Measurements from ENCODE around the gene C6orf62.
"Not testable (repeated sequence)": the region's sequence is repeated elsewhere in the genome, so short reads cannot be mapped to it uniquely, and the experiment has no call there.

The C6orf62 gene

DNA sequence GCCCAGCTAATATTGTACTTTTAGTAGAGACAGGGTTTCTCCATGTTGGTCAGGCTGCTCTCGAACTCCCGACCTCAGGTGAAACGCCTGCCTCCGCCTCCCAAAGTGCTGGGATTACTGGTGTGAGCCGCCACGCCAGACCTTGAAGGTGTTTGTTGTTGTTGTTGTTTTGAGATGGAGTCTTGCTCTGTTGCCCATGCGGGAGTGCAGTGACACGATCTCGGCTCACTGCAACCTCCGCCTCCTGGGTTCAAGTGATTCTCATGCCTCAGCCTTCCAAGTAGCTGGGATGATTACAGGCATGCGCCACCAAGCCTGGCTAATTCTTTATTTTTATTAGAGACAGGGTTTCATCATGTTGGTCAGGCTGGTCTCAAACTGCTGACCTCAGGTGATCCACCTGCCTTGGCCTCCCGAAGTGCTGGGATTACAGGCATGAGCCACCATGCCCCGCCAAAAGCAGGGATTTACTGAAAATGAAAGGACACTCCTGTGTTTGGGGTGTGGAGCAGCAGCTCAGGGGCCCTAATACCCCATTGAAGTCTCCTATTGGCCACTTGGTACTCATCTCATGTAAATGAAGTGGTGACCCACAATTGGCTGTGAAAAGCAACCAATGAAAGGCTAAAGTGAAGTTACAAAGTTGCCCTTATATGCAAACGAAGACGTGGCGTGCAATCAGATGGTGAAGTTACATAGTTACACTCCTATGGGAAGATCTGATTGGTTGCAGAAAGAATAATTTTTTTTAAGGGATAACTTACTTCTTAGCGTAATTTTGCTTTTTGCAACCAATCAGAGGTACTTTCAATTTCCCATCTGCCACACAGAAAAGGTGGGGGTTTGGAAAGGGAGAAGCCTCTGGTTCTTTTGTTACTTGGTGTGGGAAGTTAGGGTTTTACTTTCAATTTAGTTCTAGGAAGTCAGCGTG is 50.6 kb downstream of the C6orf62 start:
- WGBS (ENCODE audit: insufficient coverage, insufficient read length) = no CpG with 5 or more reads among the region's 18 CpGs
- not testable (repeated sequence) for H3K27ac ChIP-seq (ENCODE audit: low read length)

DNA sequence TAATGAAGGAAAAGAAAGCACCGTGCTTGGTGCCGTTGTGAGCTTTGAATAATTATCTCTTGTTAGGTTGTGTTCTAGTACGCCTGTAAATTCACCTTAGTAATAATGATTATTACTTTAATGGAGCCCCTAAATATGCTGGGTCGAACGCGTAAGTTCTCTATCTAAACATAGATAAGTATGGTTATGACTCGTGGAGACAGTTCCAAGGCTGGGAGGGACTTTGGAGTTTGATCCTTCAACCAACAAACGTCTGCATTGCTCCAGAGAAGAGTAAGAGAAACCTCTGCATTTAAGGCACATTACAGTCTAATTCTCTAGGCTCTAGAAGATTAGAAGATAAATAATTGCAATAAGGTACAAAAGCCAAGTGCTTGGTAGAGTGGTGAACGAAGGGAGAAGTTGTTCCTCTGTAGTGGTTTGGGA is 51.6 kb downstream of the C6orf62 start:
- no peaks in the 10 kb centered on the region for H3K4me1 ChIP-seq (ENCODE audit: control insufficient read depth, insufficient read depth, low read length)
- peaks cover 2% of the 10 kb centered on the region; the same call in 1 of the 2 replicates for H3K36me3 ChIP-seq (ENCODE audit: control insufficient read depth, insufficient read depth, low read length)
- H3K27ac ChIP-seq (ENCODE audit: low read length) = no peak overlapping the region
- H3K4me3 ChIP-seq (ENCODE audit: low read length) = peak overlapping the region; percentile 57; the same call in 1 of the 2 replicates
- H3K27me3 ChIP-seq (ENCODE audit: control insufficient read depth, insufficient read depth, low read length) = no peaks in the 10 kb centered on the region
- WGBS (ENCODE audit: insufficient coverage, insufficient read length) = no CpG with 5 or more reads among the region's 9 CpGs
- DNase-seq (ENCODE audit: low read depth, low spot score) = no peak
- no peaks in the 10 kb centered on the region; the same call in 1 of the 2 replicates for H3K9me3 ChIP-seq (ENCODE audit: control insufficient read depth, insufficient read depth, low read length)

More for the DNA sequence above, 50.6 kb downstream of the C6orf62 start:
- not testable (repeated sequence) for H3K9me3 ChIP-seq (ENCODE audit: control insufficient read depth, insufficient read depth, low read length); H3K36me3 ChIP-seq (ENCODE audit: control insufficient read depth, insufficient read depth, low read length); H3K4me1 ChIP-seq (ENCODE audit: control insufficient read depth, insufficient read depth, low read length); H3K27me3 ChIP-seq (ENCODE audit: control insufficient read depth, insufficient read depth, low read length); H3K4me3 ChIP-seq (ENCODE audit: low read length); DNase-seq (ENCODE audit: low read depth, low spot score)

GRCh38 chr6:24666641-24667377 is 52.1 kb downstream of the C6orf62 start, which contains the start of the genes ACOT13 and TDP2:
Gene ACOT13 (plus strand): TSS chr6:24667077. CDS start chr6:24667264, 187 bp downstream.
Gene TDP2 (minus strand): TSS chr6:24666899. CDS start chr6:24666862, 37 bp downstream.
- no CpG with 5 or more reads among the region's 62 CpGs for WGBS (ENCODE audit: insufficient coverage, insufficient read length)

DNA sequence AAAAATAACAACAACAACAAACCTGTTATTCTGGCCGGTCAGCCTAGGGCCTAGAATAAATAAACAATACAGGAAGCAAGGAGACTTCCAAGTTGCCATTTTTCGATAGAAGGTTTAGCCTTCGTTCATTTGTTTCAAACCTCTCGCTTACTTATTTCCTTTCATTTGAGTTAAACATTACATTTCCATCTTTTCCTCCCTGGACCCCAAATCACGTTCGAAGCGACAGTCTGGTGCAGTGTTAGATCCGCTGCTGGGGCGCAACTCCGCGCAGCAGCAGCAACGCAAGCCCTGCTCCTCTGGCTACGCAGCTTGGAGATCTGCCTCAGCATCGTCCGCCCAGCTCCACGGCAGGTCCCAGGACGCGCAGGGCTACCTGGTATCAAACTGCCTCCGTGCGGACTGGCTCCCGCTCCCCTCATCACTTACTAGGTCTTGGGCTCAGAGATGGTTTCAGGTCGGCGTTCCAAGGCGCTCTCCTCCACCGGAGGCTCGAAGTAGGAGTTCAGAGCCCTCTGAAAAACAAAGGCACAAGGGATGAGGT is 52.8 kb downstream of the C6orf62 start:
- Histone ChIP-seq H3K4me1 (ENCODE audit: control insufficient read depth, insufficient read depth, low read length) (no peaks in the 10 kb centered on the region), H3K4me3 (ENCODE audit: low read length) (peak overlapping the region; percentile 57), H3K27ac (ENCODE audit: low read length) (no peak overlapping the region), H3K27me3 (ENCODE audit: control insufficient read depth, insufficient read depth, low read length) (no peaks in the 10 kb centered on the region), H3K9me3 (ENCODE audit: control insufficient read depth, insufficient read depth, low read length) (no peaks in the 10 kb centered on the region; the same call in 1 of the 2 replicates), H3K36me3 (ENCODE audit: control insufficient read depth, insufficient read depth, low read length) (peaks cover 2% of the 10 kb centered on the region; the same call in 1 of the 2 replicates)
- DNase-seq (ENCODE audit: low read depth, low spot score) = no peak
- WGBS (ENCODE audit: insufficient coverage, insufficient read length) = no CpG with 5 or more reads among the region's 26 CpGs

More at GRCh38 chr6:24666641-24667377, 52.1 kb downstream of the C6orf62 start, which contains the start of the genes ACOT13 and TDP2:
- H3K27ac ChIP-seq (ENCODE audit: low read length) = no peak within 1 kb of the TSS
- DNase-seq (ENCODE audit: low read depth, low spot score) = peak; percentile 92
- H3K4me1 ChIP-seq (ENCODE audit: control insufficient read depth, insufficient read depth, low read length) = no peaks in the 10 kb centered on the region
- H3K4me3 ChIP-seq (ENCODE audit: low read length) = peak within 1 kb of the TSS; percentile 57
- no peaks in the 10 kb centered on the region for H3K27me3 ChIP-seq (ENCODE audit: control insufficient read depth, insufficient read depth, low read length)
- no peaks in the 10 kb centered on the region; the same call in 1 of the 2 replicates for H3K9me3 ChIP-seq (ENCODE audit: control insufficient read depth, insufficient read depth, low read length)
- H3K36me3 ChIP-seq (ENCODE audit: control insufficient read depth, insufficient read depth, low read length) = peaks cover 2% of the 10 kb centered on the region; the same call in 1 of the 2 replicates

DNA sequence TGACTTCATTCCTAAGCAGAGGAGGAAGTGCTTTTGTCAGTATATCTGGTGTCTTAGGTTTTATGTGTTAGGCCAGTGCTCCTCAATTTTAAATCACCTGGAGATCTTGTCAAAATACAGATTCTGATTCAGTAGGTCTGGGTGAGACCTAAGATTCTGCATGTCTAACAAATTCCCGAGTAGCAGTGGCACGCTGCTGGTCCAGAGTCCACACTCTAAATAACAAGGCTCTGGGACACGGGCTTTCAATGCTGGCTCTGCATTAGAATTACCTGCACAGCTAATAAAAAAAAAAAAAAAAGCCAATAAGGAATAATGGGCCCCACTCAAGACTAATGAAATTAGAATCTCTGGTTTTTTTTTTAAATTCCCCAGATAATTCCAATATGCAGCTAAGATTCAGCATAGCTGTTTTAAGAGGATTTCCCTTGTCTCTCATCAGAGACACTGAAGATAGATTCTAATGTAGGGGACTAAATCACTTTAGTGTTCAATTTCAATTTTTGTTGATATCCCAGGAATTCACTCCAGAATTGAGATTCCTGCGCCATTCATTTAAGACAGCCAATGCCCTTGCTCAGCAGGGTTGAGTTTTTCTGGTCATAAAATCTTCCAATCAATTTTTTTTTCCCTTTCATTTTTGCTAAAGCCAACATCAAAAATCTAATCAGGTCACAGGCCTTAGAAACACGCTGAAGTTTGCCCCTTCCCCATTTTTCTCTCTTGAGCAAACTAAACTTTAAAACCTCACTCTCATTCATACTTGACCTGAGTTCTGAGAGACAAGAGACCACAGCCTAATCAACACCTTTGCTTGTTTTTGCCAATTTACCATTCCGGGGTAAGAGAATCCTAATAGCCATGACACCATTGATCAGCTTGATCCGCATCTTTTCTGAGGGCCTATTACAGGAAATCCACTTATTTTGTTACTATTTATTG is 54.6 kb downstream of the C6orf62 start:
- no CpG with 5 or more reads among the region's 7 CpGs for WGBS (ENCODE audit: insufficient coverage, insufficient read length)
- no peaks in the 10 kb centered on the region for H3K27me3 ChIP-seq (ENCODE audit: control insufficient read depth, insufficient read depth, low read length)
- H3K9me3 ChIP-seq (ENCODE audit: control insufficient read depth, insufficient read depth, low read length) = no peaks in the 10 kb centered on the region; the same call in 1 of the 2 replicates
- H3K4me3 ChIP-seq (ENCODE audit: low read length) = no peak overlapping the region
- peaks cover 2% of the 10 kb centered on the region; the same call in 1 of the 2 replicates for H3K4me1 ChIP-seq (ENCODE audit: control insufficient read depth, insufficient read depth, low read length)
- peaks cover 2% of the 10 kb centered on the region; the same call in 1 of the 2 replicates for H3K36me3 ChIP-seq (ENCODE audit: control insufficient read depth, insufficient read depth, low read length)
- no peak overlapping the region for H3K27ac ChIP-seq (ENCODE audit: low read length)
- no peak for DNase-seq (ENCODE audit: low read depth, low spot score)

DNA sequence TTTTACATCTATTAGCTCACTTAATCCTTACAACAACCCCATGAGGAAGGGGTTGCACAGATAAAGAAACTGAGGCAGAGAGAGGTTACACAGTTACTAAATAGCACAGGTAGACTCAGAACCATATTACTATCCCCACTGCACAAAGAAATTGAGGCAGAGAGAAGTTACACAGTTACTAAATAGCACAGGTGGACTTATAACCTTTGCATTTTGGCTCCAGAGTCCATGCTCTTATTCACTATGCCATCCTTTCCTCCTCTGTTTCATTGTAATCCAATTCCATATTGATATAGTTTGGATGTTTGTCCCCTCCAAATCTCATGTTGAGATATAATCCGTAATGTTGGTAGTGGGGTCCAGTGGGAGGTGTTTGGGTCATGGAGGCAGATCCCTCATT is 55.8 kb downstream of the C6orf62 start:
- DNase-seq (ENCODE audit: low read depth, low spot score) = no peak
- peaks cover 8% of the 10 kb centered on the region; the same call in 1 of the 2 replicates for H3K4me1 ChIP-seq (ENCODE audit: control insufficient read depth, insufficient read depth, low read length)
- WGBS (ENCODE audit: insufficient coverage, insufficient read length) = no CpG with 5 or more reads among the region's 1 CpG

GRCh38 chr6:24662236-24662635 is 56.7 kb downstream of the C6orf62 start:
- H3K27ac ChIP-seq (ENCODE audit: low read length) = no peak overlapping the region
- H3K4me3 ChIP-seq (ENCODE audit: low read length) = no peak overlapping the region
- no peaks in the 10 kb centered on the region for H3K27me3 ChIP-seq (ENCODE audit: control insufficient read depth, insufficient read depth, low read length)
- no peaks in the 10 kb centered on the region for H3K9me3 ChIP-seq (ENCODE audit: control insufficient read depth, insufficient read depth, low read length)
- peaks cover 8% of the 10 kb centered on the region; the same call in 1 of the 2 replicates for H3K4me1 ChIP-seq (ENCODE audit: control insufficient read depth, insufficient read depth, low read length)
- no peak for DNase-seq (ENCODE audit: low read depth, low spot score)
- H3K36me3 ChIP-seq (ENCODE audit: control insufficient read depth, insufficient read depth, low read length) = peaks cover 2% of the 10 kb centered on the region; the same call in 1 of the 2 replicates
- no CpG with 5 or more reads among the region's 10 CpGs for WGBS (ENCODE audit: insufficient coverage, insufficient read length)

More for the DNA sequence above, 55.8 kb downstream of the C6orf62 start:
- H3K36me3 ChIP-seq (ENCODE audit: control insufficient read depth, insufficient read depth, low read length) = peaks cover 2% of the 10 kb centered on the region; the same call in 1 of the 2 replicates
- no peaks in the 10 kb centered on the region for H3K9me3 ChIP-seq (ENCODE audit: control insufficient read depth, insufficient read depth, low read length)
- H3K27ac ChIP-seq (ENCODE audit: low read length) = no peak overlapping the region
- H3K27me3 ChIP-seq (ENCODE audit: control insufficient read depth, insufficient read depth, low read length) = no peaks in the 10 kb centered on the region
- H3K4me3 ChIP-seq (ENCODE audit: low read length) = no peak overlapping the region

DNA sequence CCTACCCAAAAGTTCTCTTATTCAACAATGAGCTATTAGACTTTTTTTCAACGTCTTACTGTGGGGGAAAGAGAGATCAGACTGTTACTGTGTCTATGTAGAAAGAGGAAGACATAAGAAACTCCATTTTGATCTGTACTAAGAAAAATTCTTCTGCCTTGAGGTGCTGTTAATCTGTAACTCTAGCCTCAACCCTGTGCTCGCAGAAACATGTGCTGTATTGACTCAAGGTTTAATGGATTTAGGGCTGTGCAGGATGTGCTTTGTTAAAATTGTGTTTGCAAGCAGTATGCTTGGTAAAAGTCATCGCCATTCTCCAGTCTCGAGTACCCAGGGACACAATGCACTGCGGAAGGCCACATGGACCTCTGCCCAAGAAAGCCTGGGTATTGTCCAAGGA is 57.2 kb downstream of the C6orf62 start:
- not testable (repeated sequence) for H3K27me3 ChIP-seq (ENCODE audit: control insufficient read depth, insufficient read depth, low read length); H3K36me3 ChIP-seq (ENCODE audit: control insufficient read depth, insufficient read depth, low read length); H3K4me1 ChIP-seq (ENCODE audit: control insufficient read depth, insufficient read depth, low read length); DNase-seq (ENCODE audit: low read depth, low spot score); H3K27ac ChIP-seq (ENCODE audit: low read length); H3K4me3 ChIP-seq (ENCODE audit: low read length); H3K9me3 ChIP-seq (ENCODE audit: control insufficient read depth, insufficient read depth, low read length)
- no CpG with 5 or more reads among the region's 5 CpGs for WGBS (ENCODE audit: insufficient coverage, insufficient read length)

GRCh38 chr6:24660105-24660504 is 58.8 kb downstream of the C6orf62 start:
- Histone ChIP-seq H3K4me3 (ENCODE audit: low read length) (no peak overlapping the region), H3K4me1 (ENCODE audit: control insufficient read depth, insufficient read depth, low read length) (peaks cover 8% of the 10 kb centered on the region; the same call in 1 of the 2 replicates), H3K27ac (ENCODE audit: low read length) (no peak overlapping the region), H3K9me3 (ENCODE audit: control insufficient read depth, insufficient read depth, low read length) (no peaks in the 10 kb centered on the region), H3K27me3 (ENCODE audit: control insufficient read depth, insufficient read depth, low read length) (no peaks in the 10 kb centered on the region), H3K36me3 (ENCODE audit: control insufficient read depth, insufficient read depth, low read length) (peaks cover 2% of the 10 kb centered on the region; the same call in 1 of the 2 replicates)
- no CpG with 5 or more reads among the region's 2 CpGs for WGBS (ENCODE audit: insufficient coverage, insufficient read length)
- DNase-seq (ENCODE audit: low read depth, low spot score) = no peak

Data from iPS DF 6.9 (cell line).